NCI-H2227 (cell line): Measurements from ENCODE around the gene SMIM7.
"Not testable (repeated sequence)": the region's sequence is repeated elsewhere in the genome, so short reads cannot be mapped to it uniquely, and the experiment has no call there.

Source experiments
- DNase-seq: peaks from one replicate; lab custom pipeline; 2025; ENCODE audit not compliant: unreplicated experiment; lab: John Stamatoyannopoulos, UW

The SMIM7 gene

GRCh38 chr19:16659832-16660708, at the start of gene SMIM7:
Gene SMIM7, minus strand, starts transcription at chr19:16660144. Its CDS starts 34 bp downstream, at chr19:16660110.
- DNase-seq: peak; percentile 97

- DNase-seq: no peak
Measured at GRCh38 chr19:16703677-16704076, 43.7 kb upstream of the SMIM7 start.

GRCh38 chr19:16702123-16702522, 42.2 kb upstream of the SMIM7 start:
- DNase-seq: no peak

- DNase-seq: no peak
Measured at GRCh38 chr19:16698914-16699313, 39.0 kb upstream of the SMIM7 start.

GRCh38 chr19:16688084-16688483, 28.1 kb upstream of the SMIM7 start:
- DNase-seq: no peak

GRCh38 chr19:16684216-16684615, 24.3 kb upstream of the SMIM7 start:
- DNase-seq: no peak

GRCh38 chr19:16682539-16682938, 22.6 kb upstream of the SMIM7 start:
- DNase-seq: no peak

GRCh38 chr19:16679811-16680210, 19.9 kb upstream of the SMIM7 start:
- no peak for DNase-seq

GRCh38 chr19:16678498-16678897, 18.6 kb upstream of the SMIM7 start:
- DNase-seq: no peak

- DNase-seq: no peak
Measured at GRCh38 chr19:16677055-16677454, 17.1 kb upstream of the SMIM7 start.

GRCh38 chr19:16676101-16676798, 16.3 kb upstream of the SMIM7 start:
- DNase-seq: no peak

- DNase-seq: not testable (repeated sequence)
Measured at GRCh38 chr19:16673839-16674238, 13.9 kb upstream of the SMIM7 start.

GRCh38 chr19:16673231-16673630, 13.3 kb upstream of the SMIM7 start:
- DNase-seq: no peak

GRCh38 chr19:16671652-16672274, 11.8 kb upstream of the SMIM7 start:
- no peak for DNase-seq

- no peak for DNase-seq
Measured at GRCh38 chr19:16670291-16670690, 10.3 kb upstream of the SMIM7 start.

- DNase-seq: not testable (repeated sequence)
Measured at GRCh38 chr19:16668702-16669101, 8.8 kb upstream of the SMIM7 start.

- no peak for DNase-seq
Measured at GRCh38 chr19:16668176-16668575, 8.2 kb upstream of the SMIM7 start.

- DNase-seq: no peak
Measured at GRCh38 chr19:16661480-16662034, 1.6 kb upstream of the SMIM7 start.

GRCh38 chr19:16660763-16661479, 977 bp upstream of the SMIM7 start, which contains the start of gene TMEM38A:
Gene TMEM38A, plus strand, starts transcription at chr19:16661139. Its CDS starts 79 bp downstream, at chr19:16661218.
- peak; percentile 45 for DNase-seq

GRCh38 chr19:16659464-16659831, 496 bp downstream of the SMIM7 start:
- no peak for DNase-seq

- no peak for DNase-seq
Measured at GRCh38 chr19:16657384-16657783, 2.6 kb downstream of the SMIM7 start.
